GM18505 (cell line): ENCODE results near the gene PCDHGB2.
A peak's percentile ranks its signal among the peaks of the same experiment; 100 is the strongest.
"Not testable (repeated sequence)": the region's sequence is repeated elsewhere in the genome, so short reads cannot be mapped to it uniquely, and the experiment has no call there.

Source experiments
- ATAC-seq: cut with Tn5 transposase; IDR thresholded peaks from one replicate; pipeline ENCODE4 v1.9.1; 2021; ENCODE audit not compliant: unreplicated experiment
- POLR2A ChIP-seq: IDR thresholded peaks from 4 replicates; pipeline ENCODE4 v1.6.1; 2011; ENCODE audit warnings: borderline replicate concordance; ENCODE audit not compliant: insufficient read depth, insufficient read length; ENCODE audit errors: extremely low read depth

Gene PCDHGB2

DNA sequence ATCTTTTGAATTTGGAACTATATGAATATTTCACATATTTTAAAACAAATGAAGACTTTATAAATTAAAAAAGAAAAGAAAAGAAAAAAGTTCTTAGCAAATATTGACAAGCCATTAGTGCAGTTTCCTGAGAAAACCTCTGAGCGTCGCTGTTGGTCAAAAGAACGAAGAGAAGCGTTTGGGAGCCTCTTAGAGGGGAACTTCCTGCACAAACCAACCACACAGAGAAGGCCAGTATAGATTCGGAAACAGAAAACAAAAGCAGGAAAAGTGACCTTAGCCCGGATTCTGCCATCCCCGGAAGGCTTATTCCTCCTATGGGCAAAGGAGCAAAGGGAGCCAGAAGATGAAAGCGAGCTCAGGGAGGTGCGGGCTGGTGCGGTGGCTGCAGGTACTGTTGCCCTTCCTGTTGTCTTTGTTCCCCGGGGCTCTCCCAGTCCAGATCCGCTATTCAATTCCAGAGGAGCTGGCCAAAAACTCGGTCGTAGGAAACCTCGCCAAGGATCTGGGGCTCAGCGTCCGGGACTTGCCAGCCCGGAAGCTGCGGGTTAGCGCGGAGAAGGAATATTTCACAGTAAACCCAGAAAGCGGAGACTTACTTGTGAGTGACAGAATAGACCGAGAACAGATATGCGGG lies at the start of gene PCDHGB2:
Gene PCDHGB2, plus strand, starts transcription at position 205 of the 637 bp plus-strand sequence. Its CDS starts 142 bp downstream, at position 347.
- no peak for ATAC-seq
- no peak for TF ChIP-seq POLR2A

DNA sequence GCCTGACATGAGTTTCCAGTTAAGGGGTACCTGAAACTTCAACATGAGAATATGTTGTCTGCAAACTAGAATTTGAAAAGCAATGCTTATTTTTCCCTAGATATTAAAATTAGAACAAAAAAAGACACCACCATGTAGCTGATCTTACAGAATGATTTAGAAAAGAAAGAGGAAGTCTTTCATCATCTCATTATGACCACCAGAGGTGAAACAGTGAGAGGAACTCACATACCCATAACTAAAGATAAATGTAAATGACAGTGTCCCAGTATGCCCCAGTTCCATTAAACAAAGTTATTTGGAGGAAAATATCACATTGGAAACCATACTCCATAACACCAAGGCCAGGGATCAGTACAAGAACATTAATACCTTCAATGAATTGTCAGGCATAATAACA lies 46.1 kb upstream of the PCDHGB2 start:
- no peak for TF ChIP-seq POLR2A
- no peak for ATAC-seq

DNA sequence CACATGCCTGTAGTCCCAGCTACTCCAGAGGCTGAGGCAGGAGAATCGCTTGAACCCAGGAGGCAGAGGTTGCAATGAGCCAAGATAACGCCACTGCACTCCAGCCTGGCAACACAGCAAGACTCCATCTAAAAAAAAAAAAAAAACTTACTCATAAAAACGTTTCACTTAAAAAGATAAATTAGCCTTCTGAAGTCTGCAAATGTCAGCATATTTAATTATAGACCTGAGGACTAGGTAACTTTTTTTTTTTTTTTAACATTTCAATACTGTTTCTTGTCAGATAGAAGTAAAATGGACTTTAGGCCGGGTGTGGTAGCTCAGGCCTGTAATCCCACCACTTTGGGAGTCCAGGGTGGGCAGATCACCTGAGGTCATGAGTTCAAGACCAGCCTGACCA lies 42.8 kb upstream of the PCDHGB2 start:
- not testable (repeated sequence) for ATAC-seq

DNA sequence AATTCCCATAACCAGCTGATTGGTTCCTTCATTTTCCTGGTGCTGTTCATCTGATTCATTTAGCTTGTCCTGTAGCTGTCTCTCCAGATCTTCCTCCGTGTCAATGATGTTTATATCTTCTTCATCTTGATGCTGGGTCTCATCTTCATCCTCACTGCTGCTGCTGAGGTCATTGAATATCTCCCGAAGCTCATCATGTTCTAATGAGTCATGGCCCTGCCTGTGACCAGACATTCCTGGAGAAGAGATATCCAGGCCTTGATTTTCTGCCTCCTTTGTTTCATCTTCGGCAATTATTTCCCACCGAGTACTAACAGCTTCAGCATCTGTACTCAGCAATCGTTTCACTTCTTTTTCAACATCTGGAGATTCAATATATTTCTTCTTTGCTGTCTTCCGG lies 40.6 kb upstream of the PCDHGB2 start:
- no peak for ATAC-seq
- no peak for TF ChIP-seq POLR2A

DNA sequence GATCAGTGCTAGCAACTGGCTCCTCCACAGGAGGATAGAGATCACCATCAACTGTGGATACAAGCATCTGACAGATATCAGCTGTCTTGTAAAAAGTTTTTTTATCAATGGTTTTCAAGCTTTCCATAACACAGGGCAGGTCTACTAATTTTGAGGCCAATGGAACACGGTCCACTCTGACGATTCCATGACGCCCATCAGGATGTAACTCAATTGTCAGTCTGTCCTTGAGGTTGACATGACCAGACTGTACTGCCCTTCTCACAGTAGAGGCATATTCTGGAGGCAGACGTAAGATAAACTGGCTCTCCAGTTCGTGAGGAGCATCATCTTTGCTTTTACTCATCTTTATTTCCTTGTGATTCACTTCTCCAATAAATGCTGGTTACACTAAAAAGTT lies 40.1 kb upstream of the PCDHGB2 start:
- TF ChIP-seq POLR2A: no peak
- no peak for ATAC-seq

DNA sequence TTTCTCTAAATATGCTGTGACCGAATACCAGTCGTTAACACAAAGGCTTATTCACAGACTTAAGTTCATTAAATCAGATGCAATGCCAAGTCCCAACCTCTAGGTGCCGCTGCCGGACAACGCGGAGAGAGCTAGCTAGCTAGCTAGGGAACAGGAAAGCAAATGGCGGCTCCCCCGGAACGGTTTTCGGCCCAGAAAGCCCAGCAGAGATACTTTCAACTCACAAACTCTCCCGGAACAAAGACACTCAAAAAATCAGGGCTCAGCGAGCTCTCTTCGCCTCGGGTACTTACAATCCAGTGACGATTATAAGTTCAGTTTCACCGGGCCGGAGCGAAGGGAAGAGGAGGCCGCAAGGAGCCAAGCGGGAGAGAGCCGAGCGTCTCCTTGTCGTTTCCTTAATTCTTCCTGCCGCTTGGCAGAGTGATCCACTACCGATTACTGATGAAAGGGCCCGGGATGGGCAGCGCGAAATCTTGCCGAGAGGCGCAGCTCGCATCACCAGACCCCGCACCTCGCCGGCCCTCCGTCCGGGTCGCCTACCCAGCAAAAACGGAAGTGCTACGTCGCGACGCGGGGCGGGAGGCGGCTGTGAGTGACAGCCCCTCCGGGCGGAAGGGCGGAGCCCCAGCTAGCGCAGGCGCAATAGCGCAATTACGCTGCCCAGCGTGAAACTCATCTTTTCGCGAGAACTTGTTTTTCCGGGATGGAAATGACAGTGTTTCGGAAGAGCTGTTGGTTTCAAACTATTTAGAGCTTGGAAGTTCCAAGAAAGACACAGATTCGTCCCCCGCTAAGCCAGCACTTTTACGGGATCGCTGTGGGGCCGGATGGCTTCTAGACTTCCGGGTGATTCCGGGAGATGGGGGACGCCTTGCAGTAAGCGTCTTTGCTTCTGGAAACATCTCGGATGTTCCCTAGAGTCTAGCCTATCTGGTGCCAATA lies 39.3 kb upstream of the PCDHGB2 start, which contains the start of gene TAF7:
Gene TAF7, minus strand, starts transcription at position 560 of the 945 bp plus-strand sequence. CDS start 740 bp downstream, outside the sequence.
- ATAC-seq: peak; percentile 95
- peak; percentile 98 for TF ChIP-seq POLR2A

DNA sequence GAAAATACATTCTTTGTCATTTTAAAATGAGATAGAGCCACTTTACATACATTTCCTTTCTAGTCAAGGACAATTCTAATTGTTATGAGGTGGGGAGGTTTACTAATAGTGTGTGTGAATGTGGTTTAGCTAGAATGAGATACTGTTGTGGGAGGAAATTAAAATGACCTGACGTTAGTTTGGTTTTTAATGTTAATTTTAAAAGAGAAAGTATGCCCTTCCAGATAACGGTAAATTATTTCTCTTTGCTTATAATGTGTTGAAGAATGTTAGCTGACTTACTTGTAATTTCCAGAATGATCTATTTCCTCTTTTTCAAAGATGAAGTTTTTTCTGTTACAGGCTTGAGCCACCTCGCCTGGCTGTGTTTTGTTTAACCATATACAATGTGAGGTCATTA lies 37.5 kb upstream of the PCDHGB2 start:
- no peak for ATAC-seq
- no peak for TF ChIP-seq POLR2A

DNA sequence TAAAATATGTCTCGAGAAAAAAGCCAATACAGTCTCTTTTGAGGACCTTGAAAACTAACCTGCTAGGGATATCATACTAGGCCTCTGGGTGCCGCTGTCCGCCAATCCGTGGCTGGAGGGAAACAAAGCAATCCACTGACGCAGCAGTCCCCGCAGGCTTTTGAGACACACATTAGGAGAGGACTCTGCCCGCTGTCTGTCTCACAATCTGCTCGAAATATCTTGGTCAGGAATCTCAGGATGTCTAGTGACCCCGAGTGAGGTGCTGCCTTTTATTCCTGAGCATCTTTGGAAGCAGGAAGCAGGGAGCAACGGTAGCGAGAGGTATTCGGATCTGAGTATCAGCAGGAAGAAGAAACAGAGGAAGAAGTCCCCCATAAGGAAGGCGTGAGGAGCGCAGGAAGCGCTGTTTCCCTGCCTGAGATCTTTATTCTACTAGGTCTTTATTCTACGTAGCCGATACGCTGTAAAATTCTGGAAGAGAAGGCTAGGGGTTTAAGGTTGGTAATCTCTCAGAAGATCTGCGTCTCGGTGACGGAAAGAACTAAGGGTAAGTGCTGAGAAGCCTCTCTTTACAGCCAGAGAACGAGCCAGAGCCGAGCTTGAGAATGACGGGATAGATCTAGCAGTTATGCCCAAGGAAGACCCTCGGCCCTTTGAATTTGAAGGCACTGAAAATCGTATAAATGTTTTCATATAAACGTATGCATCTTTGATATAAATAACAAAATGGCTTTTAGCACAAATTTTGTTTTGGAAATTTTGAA lies 33.5 kb upstream of the PCDHGB2 start:
- TF ChIP-seq POLR2A: no peak
- ATAC-seq: peak; percentile 81

DNA sequence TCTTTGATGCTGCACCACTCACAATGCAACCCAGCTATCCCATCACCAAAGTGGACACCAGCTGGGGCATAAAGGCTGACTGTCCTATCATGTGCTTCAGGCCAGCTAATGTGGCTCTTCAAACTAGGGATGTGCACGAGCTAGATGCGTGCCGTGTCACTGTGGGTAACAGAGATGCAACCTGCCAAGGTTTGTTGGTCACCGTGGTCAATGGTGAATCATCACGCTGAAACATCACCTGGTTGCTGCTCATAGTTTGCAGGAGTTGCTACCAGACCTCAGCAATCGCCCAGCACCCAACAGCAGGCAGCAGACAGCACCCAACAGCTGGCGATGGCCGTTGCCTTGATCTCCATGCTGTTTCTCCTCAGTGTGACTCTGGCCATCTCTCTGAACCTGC lies 31.6 kb upstream of the PCDHGB2 start:
- TF ChIP-seq POLR2A: no peak
- no peak for ATAC-seq

DNA sequence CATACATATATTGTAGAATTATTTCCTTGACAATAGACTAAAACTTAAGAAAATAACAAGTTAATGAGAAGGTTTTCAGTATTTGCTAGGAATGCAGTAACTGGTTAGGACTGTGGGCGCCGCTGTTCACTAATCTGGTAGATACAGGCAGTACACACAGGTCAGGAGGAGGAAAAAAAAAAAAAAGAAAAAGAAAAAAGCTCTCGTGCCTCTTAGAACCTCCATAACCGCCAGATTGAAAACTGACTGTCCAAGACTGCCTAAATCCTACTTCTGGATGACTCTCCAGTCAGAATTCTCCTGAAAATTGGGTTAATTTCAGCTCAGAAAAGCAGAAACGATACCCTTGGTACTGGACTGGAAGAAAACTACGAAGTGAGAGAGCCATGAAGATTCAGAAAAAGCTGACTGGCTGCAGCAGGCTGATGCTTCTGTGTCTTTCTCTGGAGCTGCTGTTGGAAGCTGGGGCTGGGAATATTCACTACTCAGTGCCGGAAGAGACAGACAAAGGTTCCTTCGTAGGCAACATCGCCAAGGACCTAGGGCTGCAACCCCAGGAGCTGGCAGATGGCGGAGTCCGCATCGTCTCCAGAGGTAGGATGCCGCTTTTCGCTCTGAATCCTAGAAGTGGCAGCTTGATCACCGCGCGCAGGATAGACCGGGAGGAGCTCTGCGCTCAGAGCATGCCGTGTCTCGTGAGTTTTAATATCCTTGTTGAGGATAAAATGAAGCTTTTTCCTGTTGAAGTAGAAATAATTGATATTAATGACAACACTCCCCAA lies 29.3 kb upstream of the PCDHGB2 start, which contains the start of gene PCDHGA1:
Gene PCDHGA1, plus strand, starts transcription at position 216 of the 782 bp plus-strand sequence.
- peak; percentile 49 for ATAC-seq
- no peak for TF ChIP-seq POLR2A

DNA sequence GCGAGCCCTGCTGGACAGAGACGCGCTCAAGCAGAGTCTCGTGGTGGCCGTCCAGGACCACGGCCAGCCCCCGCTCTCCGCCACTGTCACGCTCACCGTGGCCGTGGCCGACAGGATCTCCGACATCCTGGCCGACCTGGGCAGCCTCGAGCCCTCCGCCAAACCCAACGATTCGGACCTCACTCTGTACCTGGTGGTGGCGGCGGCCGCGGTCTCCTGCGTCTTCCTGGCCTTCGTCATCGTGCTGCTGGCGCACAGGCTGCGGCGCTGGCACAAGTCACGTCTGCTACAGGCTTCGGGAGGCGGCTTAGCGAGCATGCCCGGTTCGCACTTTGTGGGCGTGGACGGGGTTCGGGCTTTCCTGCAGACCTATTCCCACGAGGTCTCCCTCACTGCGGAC lies 27.2 kb upstream of the PCDHGB2 start:
- ATAC-seq: not testable (repeated sequence)

DNA sequence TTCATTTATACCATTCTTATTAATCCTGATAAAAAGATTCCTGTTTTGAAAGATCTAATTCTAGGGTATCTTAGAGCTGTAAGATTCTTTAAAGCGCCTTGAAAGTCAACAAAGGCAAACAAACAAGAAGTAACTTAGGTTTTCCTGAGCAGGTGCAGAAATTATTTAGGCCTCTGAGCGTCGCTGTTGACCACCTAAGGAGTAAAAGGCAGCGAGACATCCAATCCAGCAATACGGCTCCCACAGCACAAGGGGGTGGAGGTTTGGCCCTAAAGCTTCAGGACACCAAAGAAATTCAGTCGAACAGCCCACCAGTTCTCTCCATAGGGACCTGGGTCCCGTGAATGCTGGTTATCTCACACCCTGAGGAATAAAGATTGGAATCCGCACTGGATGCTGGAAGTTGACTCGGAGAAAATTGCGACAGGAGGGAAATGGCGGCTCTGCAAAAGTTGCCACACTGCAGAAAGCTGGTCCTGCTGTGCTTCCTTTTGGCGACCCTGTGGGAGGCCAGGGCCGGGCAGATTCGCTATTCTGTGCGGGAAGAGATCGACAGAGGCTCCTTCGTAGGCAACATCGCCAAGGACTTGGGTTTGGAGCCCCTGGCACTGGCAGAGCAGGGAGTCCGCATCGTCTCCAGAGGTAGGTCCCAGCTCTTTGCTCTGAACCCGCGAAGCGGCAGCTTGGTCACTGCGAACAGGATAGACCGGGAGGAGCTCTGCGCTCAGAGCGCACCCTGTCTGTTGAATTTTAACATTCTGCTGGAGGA lies 21.1 kb upstream of the PCDHGB2 start, which contains the start of gene PCDHGA2:
Gene PCDHGA2, plus strand, starts transcription at position 223 of the 769 bp plus-strand sequence.
- no peak for TF ChIP-seq POLR2A
- no peak for ATAC-seq

DNA sequence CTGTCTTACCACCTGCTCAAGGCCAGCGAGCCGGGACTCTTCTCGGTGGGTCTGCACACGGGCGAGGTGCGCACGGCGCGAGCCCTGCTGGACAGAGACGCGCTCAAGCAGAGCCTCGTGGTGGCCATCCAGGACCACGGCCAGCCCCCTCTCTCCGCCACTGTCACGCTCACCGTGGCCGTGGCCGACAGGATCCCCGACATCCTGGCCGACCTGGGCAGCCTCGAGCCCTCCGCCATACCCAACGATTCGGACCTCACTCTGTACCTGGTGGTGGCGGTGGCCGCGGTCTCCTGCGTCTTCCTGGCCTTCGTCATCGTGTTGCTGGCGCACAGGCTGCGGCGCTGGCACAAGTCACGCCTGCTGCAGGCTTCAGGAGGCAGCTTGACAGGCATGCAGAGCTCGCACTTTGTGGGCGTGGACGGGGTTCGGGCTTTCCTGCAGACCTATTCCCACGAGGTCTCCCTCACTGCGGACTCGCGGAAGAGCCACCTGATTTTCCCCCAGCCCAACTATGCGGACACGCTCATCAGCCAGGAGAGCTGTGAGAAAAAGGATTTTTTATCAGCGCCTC lies 18.9 kb upstream of the PCDHGB2 start:
- not testable (repeated sequence) for ATAC-seq
